ENCODE measurements around the gene PIP5K1C.

Gene PIP5K1C

GRCh38 chr19:3607303-3608078 is 92.8 kb downstream of the PIP5K1C start:
- DNase-seq = no peak

- DNase-seq = no peak
These were observed 93.5 kb downstream of the PIP5K1C start, which contains the start of gene TBXA2R for GRCh38 chr19:3606690-3607289. Gene TBXA2R, minus strand, starts transcription at chr19:3606875. Its CDS starts 6,241 bp downstream, at chr19:3600634.

GRCh38 chr19:3606174-3606689 is 94.0 kb downstream of the PIP5K1C start:
- DNase-seq = no peak

- no peak for DNase-seq
These were observed 94.5 kb downstream of the PIP5K1C start for GRCh38 chr19:3605770-3606169.

GRCh38 chr19:3605361-3605760 is 94.9 kb downstream of the PIP5K1C start:
- DNase-seq = no peak

- DNase-seq = no peak
These were observed 95.3 kb downstream of the PIP5K1C start for GRCh38 chr19:3604987-3605343.

- no peak for DNase-seq
These were observed 95.9 kb downstream of the PIP5K1C start for GRCh38 chr19:3604227-3604986.

- no peak for DNase-seq
These were observed 97.0 kb downstream of the PIP5K1C start for GRCh38 chr19:3603121-3603811.

GRCh38 chr19:3601021-3601420 is 99.2 kb downstream of the PIP5K1C start:
- DNase-seq = no peak

GRCh38 chr19:3599776-3600187 is 100.5 kb downstream of the PIP5K1C start:
- no peak for DNase-seq

GRCh38 chr19:3595521-3596061 is 104.7 kb downstream of the PIP5K1C start:
- DNase-seq = no peak

- DNase-seq = no peak
These were observed 107.1 kb downstream of the PIP5K1C start for GRCh38 chr19:3593156-3593555.

GRCh38 chr19:3591876-3592613 is 108.2 kb downstream of the PIP5K1C start:
- no peak for DNase-seq

GRCh38 chr19:3590991-3591659 is 109.1 kb downstream of the PIP5K1C start:
- DNase-seq = no peak

GRCh38 chr19:3589949-3590348 is 110.3 kb downstream of the PIP5K1C start:
- DNase-seq = no peak

- DNase-seq = no peak
These were observed 110.8 kb downstream of the PIP5K1C start for GRCh38 chr19:3589439-3589838.

- peak; percentile 6 for DNase-seq
These were observed 113.4 kb downstream of the PIP5K1C start for GRCh38 chr19:3586707-3587346.

GRCh38 chr19:3586127-3586626 is 114.1 kb downstream of the PIP5K1C start:
- peak; percentile 8 for DNase-seq

- DNase-seq = no peak
These were observed 114.8 kb downstream of the PIP5K1C start, which contains the start of gene GIPC3 for GRCh38 chr19:3585301-3586126. Gene GIPC3, plus strand, starts transcription at chr19:3585478. Its CDS starts 120 bp downstream, at chr19:3585598.

Measured in NCI-H1092 treated with DMSO at 0.1 percent for 48 hours (cell line).